ENCODE data around the gene XXYLT1. TPM values are rescaled to one million over a fixed set of nuclear protein-coding genes. Genes with fewer than 3 reads are reported as not detected.

XXYLT1 gene
- total RNA-seq, 4 donors from 2014 or later, result 14.1 to 23.7 (median 15.4) TPM

DNA sequence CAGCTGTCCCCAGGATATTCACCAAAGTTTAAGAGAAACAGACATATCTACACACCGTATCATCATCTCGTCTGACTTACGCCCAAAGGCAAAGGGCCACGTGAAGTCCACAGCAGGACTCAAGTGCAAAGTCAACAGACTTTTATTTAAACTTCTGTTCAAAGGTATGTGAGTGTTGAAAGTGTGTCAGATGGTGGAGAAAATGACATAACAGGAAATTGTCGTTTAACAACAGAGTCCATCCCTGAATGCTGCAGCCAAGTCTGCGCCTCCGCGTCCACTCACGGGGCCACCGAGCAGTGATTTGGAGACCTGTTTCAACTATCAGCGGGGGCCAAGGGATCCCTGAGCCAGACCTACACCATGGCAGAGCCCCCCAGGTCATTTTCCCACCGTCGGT is 165.6 kb downstream of the XXYLT1 start:
- DNase-seq, result no peak
- WGBS, 2 donors, result 72 to 80% methylated on average over 13 of the region's 13 CpGs
- H3K36me3 ChIP-seq, result no peaks in the 10 kb centered on the region
- H3K4me1 ChIP-seq, result peaks cover 13 to 34% (median 19%) of the 10 kb centered on the region in 3 donors
- H3K27me3 ChIP-seq, result no peaks in the 10 kb centered on the region
- TF ChIP-seq, protein P1, sequence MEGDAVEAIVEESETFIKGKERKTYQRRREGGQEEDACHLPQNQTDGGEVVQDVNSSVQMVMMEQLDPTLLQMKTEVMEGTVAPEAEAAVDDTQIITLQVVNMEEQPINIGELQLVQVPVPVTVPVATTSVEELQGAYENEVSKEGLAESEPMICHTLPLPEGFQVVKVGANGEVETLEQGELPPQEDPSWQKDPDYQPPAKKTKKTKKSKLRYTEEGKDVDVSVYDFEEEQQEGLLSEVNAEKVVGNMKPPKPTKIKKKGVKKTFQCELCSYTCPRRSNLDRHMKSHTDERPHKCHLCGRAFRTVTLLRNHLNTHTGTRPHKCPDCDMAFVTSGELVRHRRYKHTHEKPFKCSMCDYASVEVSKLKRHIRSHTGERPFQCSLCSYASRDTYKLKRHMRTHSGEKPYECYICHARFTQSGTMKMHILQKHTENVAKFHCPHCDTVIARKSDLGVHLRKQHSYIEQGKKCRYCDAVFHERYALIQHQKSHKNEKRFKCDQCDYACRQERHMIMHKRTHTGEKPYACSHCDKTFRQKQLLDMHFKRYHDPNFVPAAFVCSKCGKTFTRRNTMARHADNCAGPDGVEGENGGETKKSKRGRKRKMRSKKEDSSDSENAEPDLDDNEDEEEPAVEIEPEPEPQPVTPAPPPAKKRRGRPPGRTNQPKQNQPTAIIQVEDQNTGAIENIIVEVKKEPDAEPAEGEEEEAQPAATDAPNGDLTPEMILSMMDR (IDR thresholded peaks at IDR 0.05), result no peak
- no peak for TF ChIP-seq POLR2A (IDR thresholded peaks at IDR 0.05)
- H3K27ac ChIP-seq, result no peak overlapping the region
- intact Hi-C loops (cut with DNase I), result loop anchor here (5.0 kb wide), 2 partner anchors 152 to 418 kb away; partner anchors contain the start of gene FAM43A
- no peaks in the 10 kb centered on the region for H3K9me3 ChIP-seq
- H3K4me3 ChIP-seq, result no peak overlapping the region

DNA sequence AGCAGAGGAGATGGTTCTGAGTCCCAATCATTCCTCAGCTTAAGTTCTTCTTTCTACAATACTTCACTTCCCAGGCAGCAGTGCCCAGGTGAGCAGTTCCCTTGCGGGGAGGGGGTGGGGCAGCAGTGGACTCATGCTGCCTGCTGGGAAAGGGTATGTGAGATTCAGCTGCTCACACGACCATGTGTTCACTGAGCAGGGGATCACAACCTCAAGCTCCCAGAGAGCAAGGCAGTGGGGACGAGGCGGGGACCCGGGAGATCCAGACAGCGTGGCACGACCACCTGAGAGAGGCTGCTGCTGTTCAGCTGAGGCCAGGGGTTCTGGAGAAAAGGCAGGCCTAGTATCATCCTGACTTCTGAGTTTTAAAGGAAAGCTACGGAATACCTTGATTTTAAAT is 166.6 kb downstream of the XXYLT1 start:
- no peaks in the 10 kb centered on the region for H3K27me3 ChIP-seq
- peaks cover 13 to 37% (median 19%) of the 10 kb centered on the region in 3 donors for H3K4me1 ChIP-seq
- TF ChIP-seq POLR2A (IDR thresholded peaks at IDR 0.05), result no peak
- TF ChIP-seq, protein P1 (IDR thresholded peaks at IDR 0.05), result no peak
- H3K4me3 ChIP-seq, result no peak overlapping the region
- H3K27ac ChIP-seq, result no peak overlapping the region
- no peak for DNase-seq
- intact Hi-C loops (cut with DNase I), result no loop called here
- H3K36me3 ChIP-seq, result no peaks in the 10 kb centered on the region
- WGBS, 2 donors, result 98 to 100% methylated on average over 3 to 7 of the region's 8 CpGs
- H3K9me3 ChIP-seq, result no peaks in the 10 kb centered on the region

GRCh38 chr3:195103623-195104022 is 167.3 kb downstream of the XXYLT1 start:
- Histone ChIP-seq H3K27ac (no peak overlapping the region), H3K4me3 (no peak overlapping the region), H3K9me3 (no peaks in the 10 kb centered on the region), H3K27me3 (no peaks in the 10 kb centered on the region), H3K4me1 (peaks cover 13 to 37% (median 19%) of the 10 kb centered on the region in 3 donors), H3K36me3 (no peaks in the 10 kb centered on the region)
- WGBS, 2 donors, result 90 to 92% methylated on average over 2 of the region's 2 CpGs
- TF ChIP-seq POLR2A (IDR thresholded peaks at IDR 0.05), result no peak
- TF ChIP-seq, protein P1 (IDR thresholded peaks at IDR 0.05), result no peak
- no peak for DNase-seq
- intact Hi-C loops (cut with DNase I), result no loop called here

- no peaks in the 10 kb centered on the region for H3K36me3 ChIP-seq
- no peaks in the 10 kb centered on the region for H3K9me3 ChIP-seq
- no peak for TF ChIP-seq POLR2A (IDR thresholded peaks at IDR 0.05)
- TF ChIP-seq, protein P1 (IDR thresholded peaks at IDR 0.05), result no peak
- intact Hi-C loops (cut with DNase I), result no loop called here
- peak overlapping the region in 3 of 4 donors; percentile 50 to 57 (median 57) for H3K27ac ChIP-seq
- 57 to 72% methylated on average over 21 to 31 of the region's 32 CpGs for WGBS, 2 donors
- no peak overlapping the region for H3K4me3 ChIP-seq
- DNase-seq, result no peak
- H3K4me1 ChIP-seq, result peaks cover 13 to 41% (median 19%) of the 10 kb centered on the region in 3 donors
- H3K27me3 ChIP-seq, result no peaks in the 10 kb centered on the region
Observed at GRCh38 chr3:195102609-195103467, 168.1 kb downstream of the XXYLT1 start.

- H3K4me1 ChIP-seq, result peaks cover 13 to 49% (median 19%) of the 10 kb centered on the region in 3 donors
- WGBS, 2 donors, result 80 to 81% methylated on average over 12 to 13 of the region's 13 CpGs
- intact Hi-C loops (cut with DNase I), result no loop called here
Observed at GRCh38 chr3:195101927-195102608, 168.9 kb downstream of the XXYLT1 start.

More at GRCh38 chr3:195101927-195102608, 168.9 kb downstream of the XXYLT1 start:
- Histone ChIP-seq H3K36me3 (no peaks in the 10 kb centered on the region), H3K27me3 (no peaks in the 10 kb centered on the region), H3K9me3 (no peaks in the 10 kb centered on the region), H3K27ac (peak overlapping the region in 3 of 4 donors; percentile 25 to 42 (median 40)), H3K4me3 (no peak overlapping the region)
- no peak for DNase-seq
- TF ChIP-seq POLR2A (IDR thresholded peaks at IDR 0.05), result no peak
- TF ChIP-seq, protein P1 (IDR thresholded peaks at IDR 0.05), result no peak
